ENCODE data around the gene C21orf91.

GRCh38 chr21:17858747-17859146 is 39.6 kb upstream of the C21orf91 start:
- TF ChIP-seq CTCF (IDR thresholded peaks at IDR 0.05) = no peak
- no peak for TF ChIP-seq ZFX (IDR thresholded peaks at IDR 0.05; ENCODE audit: borderline replicate concordance)

Data from 22Rv1 (cell line).